ENCODE measurements around the gene GSTT4. TPM values are rescaled to one million over a fixed set of nuclear protein-coding genes. Genes with fewer than 3 reads are reported as not detected.

Gene GSTT4
- total RNA-seq: not detected in 2 replicates

GRCh38 chr22:24005201-24005600 is at the start of gene GSTT4:
GSTT4 (minus strand) TSS chr22:24005453; CDS start chr22:24005356, 97 bp downstream.

GRCh38 chr22:23979557-23980240 is 25.6 kb downstream of the GSTT4 start, which contains the start of gene GSTT2:
GSTT2 (plus strand) TSS chr22:23980134.

GRCh38 chr22:23974345-23974744 is 30.9 kb downstream of the GSTT4 start, which contains the start of gene DDT:
DDT (minus strand) TSS chr22:23974441; CDS start chr22:23974414, 27 bp downstream.

GRCh38 chr22:23966568-23966967 is 38.7 kb downstream of the GSTT4 start, which contains the start of gene DDTL:
DDTL (plus strand) TSS chr22:23966888; CDS start chr22:23966915, 27 bp downstream.

GRCh38 chr22:23961084-23961771 is 44.0 kb downstream of the GSTT4 start, which contains the start of gene GSTT2B:
GSTT2B (minus strand) TSS chr22:23961195; CDS start chr22:23961131, 64 bp downstream.

Other genes starting within 250 kb of the GSTT4 start
- not detected in 2 replicates for gene C22orf15, start 242.5 kb downstream of the GSTT4 start, total RNA-seq
- gene CHCHD10, start 237.5 kb downstream of the GSTT4 start, total RNA-seq: 8.1 and 23.5 TPM in 2 replicates
- gene MMP11, start 232.6 kb downstream of the GSTT4 start, total RNA-seq: 4.1 and 5.2 TPM in 2 replicates
- 111 and 119 TPM in 2 replicates for gene SMARCB1, start 218.5 kb downstream of the GSTT4 start, total RNA-seq
- 0.07 and 3.1 TPM in 2 replicates for gene DERL3, start 166.4 kb downstream of the GSTT4 start, total RNA-seq
- 4.5 and 5.0 TPM in 2 replicates for gene SLC2A11, start 147.6 kb downstream of the GSTT4 start, total RNA-seq
- 660 and 704 TPM in 2 replicates for gene MIF, start 111.1 kb downstream of the GSTT4 start, total RNA-seq
- gene GSTT2B, start 44.3 kb downstream of the GSTT4 start, total RNA-seq: 9.9 and 11.7 TPM in 2 replicates
- gene DDTL, start 38.6 kb downstream of the GSTT4 start, total RNA-seq: 0.39 and 0.60 TPM in 2 replicates
- 116 and 127 TPM in 2 replicates for gene DDT, start 31.0 kb downstream of the GSTT4 start, total RNA-seq
- gene GSTT2, start 25.3 kb downstream of the GSTT4 start, total RNA-seq: 1.3 and 6.1 TPM in 2 replicates
- gene CABIN1, start 5.9 kb upstream of the GSTT4 start, total RNA-seq: 28.5 and 28.8 TPM in 2 replicates
- under 0.01 and 0.15 TPM in 2 replicates for gene SUSD2, start 176.0 kb upstream of the GSTT4 start, total RNA-seq
- gene GGT5, start 239.6 kb upstream of the GSTT4 start, total RNA-seq: 7.4 and 8.3 TPM in 2 replicates

All from mammary microvascular endothelial cell (primary cell).